SK-N-SH treated with all-trans-retinoic acid at 6 μM for 48 hours (cell line): Measurements from ENCODE around the gene PRKACA.

Source experiments
- ATAC-seq: fragments of 200-7000 bp; cut with Tn5 transposase; 3 replicates; pipeline ENCODE4 v1.9.1; 2020; ENCODE audit warnings: mild to moderate bottlenecking, moderate library complexity
- ARNTL ChIP-seq: fragments of 450-650 bp; formaldehyde crosslinking; IDR thresholded peaks from 2 replicates; pipeline ENCODE4 v1.5.0; 2020; ENCODE audit warnings: low read depth, mild to moderate bottlenecking, moderate library complexity, borderline replicate concordance
- CSDC2 ChIP-seq: fragments of 250-450 bp; sonication (Bioruptor Pico); IDR thresholded peaks from 2 replicates; pipeline ENCODE4 v1.5.0; 2020; ENCODE audit warnings: mild to moderate bottlenecking, moderate library complexity
- CSRNP3 ChIP-seq: fragments of 250-450 bp; sonication (Bioruptor Pico); IDR thresholded peaks from 2 replicates; pipeline ENCODE4 v1.5.1; 2021; ENCODE audit warnings: mild to moderate bottlenecking, moderate library complexity
- GLIS3 ChIP-seq: fragments of 250-450 bp; sonication (Bioruptor Pico); IDR thresholded peaks from 2 replicates; pipeline ENCODE4 v1.5.0; 2020; ENCODE audit warnings: mild to moderate bottlenecking, moderate library complexity
- ISL1 ChIP-seq: fragments of 250-450 bp; sonication (Bioruptor Pico); IDR thresholded peaks from 2 replicates; pipeline ENCODE4 v2.1.2; 2022; ENCODE audit warnings: mild to moderate bottlenecking, moderate library complexity
- OSR1 ChIP-seq: fragments of 250-450 bp; sonication (Bioruptor Pico); IDR thresholded peaks from 2 replicates; pipeline ENCODE4 v1.8.0; 2022; ENCODE audit warnings: moderate library complexity, mild to moderate bottlenecking, inconsistent platforms
- PATZ1 ChIP-seq: fragments of 250-450 bp; sonication (Bioruptor Pico); IDR thresholded peaks from 2 replicates; pipeline ENCODE4 v1.8.0; 2020; ENCODE audit warnings: mild to moderate bottlenecking, moderate library complexity, borderline replicate concordance
- POU6F1 ChIP-seq: fragments of 250-450 bp; sonication (Bioruptor Pico); IDR thresholded peaks from 2 replicates; pipeline ENCODE4 v1.8.0; 2021; ENCODE audit warnings: low read depth, mild to moderate bottlenecking, moderate library complexity, borderline replicate concordance
- PPARA ChIP-seq: fragments of 250-450 bp; sonication (Bioruptor Pico); IDR thresholded peaks from 2 replicates; pipeline ENCODE4 v1.5.0; 2020; ENCODE audit warnings: mild to moderate bottlenecking, borderline replicate concordance
- SNAI2 ChIP-seq: fragments of 250-450 bp; sonication (Bioruptor Pico); IDR thresholded peaks from 2 replicates; pipeline ENCODE4 v1.5.0; 2020; ENCODE audit warnings: mild to moderate bottlenecking, moderate library complexity
- TCF4 ChIP-seq: fragments of 250-450 bp; sonication (Bioruptor Pico); IDR thresholded peaks from 2 replicates; pipeline ENCODE4 v1.8.0; 2021; ENCODE audit warnings: mild to moderate bottlenecking, moderate library complexity, borderline replicate concordance
- TOX ChIP-seq: fragments of 250-450 bp; sonication (Bioruptor Pico); IDR thresholded peaks from 2 replicates; pipeline ENCODE4 v1.8.0; 2021; ENCODE audit warnings: mild to moderate bottlenecking, moderate library complexity, borderline replicate concordance
- ZC3H10 ChIP-seq: fragments of 250-450 bp; sonication (Bioruptor Pico); IDR thresholded peaks from 2 replicates; pipeline ENCODE4 v1.5.1; 2021; ENCODE audit warnings: mild to moderate bottlenecking, moderate library complexity
- ZFP3 ChIP-seq: fragments of 250-450 bp; sonication (Bioruptor Pico); IDR thresholded peaks from 2 replicates; pipeline ENCODE4 v1.5.0; 2020; ENCODE audit warnings: mild to moderate bottlenecking, moderate library complexity
- ZNF8 ChIP-seq: fragments of 450-650 bp; formaldehyde crosslinking; IDR thresholded peaks from 2 replicates; pipeline ENCODE4 v1.5.0; 2020; ENCODE audit warnings: mild to moderate bottlenecking, moderate library complexity
- TF ChIP-seq, protein P1 (sequence below): fragments of 250-450 bp; sonication (Bioruptor Pico); IDR thresholded peaks from 2 replicates; pipeline ENCODE4 v1.5.0; 2020; ENCODE audit warnings: mild to moderate bottlenecking, moderate library complexity
- TF ChIP-seq, protein P2 (sequence below): fragments of 250-450 bp; sonication (Bioruptor Pico); IDR thresholded peaks from 2 replicates; pipeline ENCODE4 v1.5.1; 2020; ENCODE audit warnings: low read depth, mild to moderate bottlenecking, moderate library complexity

PRKACA gene

GRCh38 chr19:14091081-14091812 is 26.3 kb downstream of the PRKACA start:
- TF ChIP-seq, protein P1, sequence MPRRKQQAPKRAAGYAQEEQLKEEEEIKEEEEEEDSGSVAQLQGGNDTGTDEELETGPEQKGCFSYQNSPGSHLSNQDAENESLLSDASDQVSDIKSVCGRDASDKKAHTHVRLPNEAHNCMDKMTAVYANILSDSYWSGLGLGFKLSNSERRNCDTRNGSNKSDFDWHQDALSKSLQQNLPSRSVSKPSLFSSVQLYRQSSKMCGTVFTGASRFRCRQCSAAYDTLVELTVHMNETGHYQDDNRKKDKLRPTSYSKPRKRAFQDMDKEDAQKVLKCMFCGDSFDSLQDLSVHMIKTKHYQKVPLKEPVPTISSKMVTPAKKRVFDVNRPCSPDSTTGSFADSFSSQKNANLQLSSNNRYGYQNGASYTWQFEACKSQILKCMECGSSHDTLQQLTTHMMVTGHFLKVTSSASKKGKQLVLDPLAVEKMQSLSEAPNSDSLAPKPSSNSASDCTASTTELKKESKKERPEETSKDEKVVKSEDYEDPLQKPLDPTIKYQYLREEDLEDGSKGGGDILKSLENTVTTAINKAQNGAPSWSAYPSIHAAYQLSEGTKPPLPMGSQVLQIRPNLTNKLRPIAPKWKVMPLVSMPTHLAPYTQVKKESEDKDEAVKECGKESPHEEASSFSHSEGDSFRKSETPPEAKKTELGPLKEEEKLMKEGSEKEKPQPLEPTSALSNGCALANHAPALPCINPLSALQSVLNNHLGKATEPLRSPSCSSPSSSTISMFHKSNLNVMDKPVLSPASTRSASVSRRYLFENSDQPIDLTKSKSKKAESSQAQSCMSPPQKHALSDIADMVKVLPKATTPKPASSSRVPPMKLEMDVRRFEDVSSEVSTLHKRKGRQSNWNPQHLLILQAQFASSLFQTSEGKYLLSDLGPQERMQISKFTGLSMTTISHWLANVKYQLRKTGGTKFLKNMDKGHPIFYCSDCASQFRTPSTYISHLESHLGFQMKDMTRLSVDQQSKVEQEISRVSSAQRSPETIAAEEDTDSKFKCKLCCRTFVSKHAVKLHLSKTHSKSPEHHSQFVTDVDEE, result no peak
- no peak for TF ChIP-seq PPARA
- no peak for TF ChIP-seq CSDC2 (CRISPR knock-in tag)
- no peak; the same call in 1 of the 2 replicates for TF ChIP-seq PATZ1 (CRISPR knock-in tag)
- TF ChIP-seq TCF4 (CRISPR knock-in tag), result no peak
- TF ChIP-seq CSRNP3, result no peak
- no peak for TF ChIP-seq ARNTL
- TF ChIP-seq OSR1 (CRISPR knock-in tag), result no peak
- no peak for TF ChIP-seq SNAI2 (CRISPR knock-in tag)
- TF ChIP-seq TOX (CRISPR knock-in tag), result no peak
- no peak for TF ChIP-seq ZC3H10 (CRISPR knock-in tag)
- TF ChIP-seq ZNF8 (CRISPR knock-in tag), result no peak
- TF ChIP-seq ZFP3 (CRISPR knock-in tag), result no peak
- TF ChIP-seq ISL1, result no peak
- ATAC-seq, result peak; percentile 76

GRCh38 chr19:14090509-14091080 is 27.0 kb downstream of the PRKACA start, which contains the start of gene SAMD1:
Gene SAMD1 (minus strand): TSS chr19:14090751.
- no peak for TF ChIP-seq PATZ1 (CRISPR knock-in tag)
- TF ChIP-seq POU6F1, result no peak
- TF ChIP-seq, protein P1, result no peak
- TF ChIP-seq CSDC2 (CRISPR knock-in tag), result no peak
- TF ChIP-seq, protein P2, sequence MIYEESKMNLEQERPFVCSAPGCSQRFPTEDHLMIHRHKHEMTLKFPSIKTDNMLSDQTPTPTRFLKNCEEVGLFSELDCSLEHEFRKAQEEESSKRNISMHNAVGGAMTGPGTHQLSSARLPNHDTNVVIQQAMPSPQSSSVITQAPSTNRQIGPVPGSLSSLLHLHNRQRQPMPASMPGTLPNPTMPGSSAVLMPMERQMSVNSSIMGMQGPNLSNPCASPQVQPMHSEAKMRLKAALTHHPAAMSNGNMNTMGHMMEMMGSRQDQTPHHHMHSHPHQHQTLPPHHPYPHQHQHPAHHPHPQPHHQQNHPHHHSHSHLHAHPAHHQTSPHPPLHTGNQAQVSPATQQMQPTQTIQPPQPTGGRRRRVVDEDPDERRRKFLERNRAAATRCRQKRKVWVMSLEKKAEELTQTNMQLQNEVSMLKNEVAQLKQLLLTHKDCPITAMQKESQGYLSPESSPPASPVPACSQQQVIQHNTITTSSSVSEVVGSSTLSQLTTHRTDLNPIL (CRISPR knock-in tag), result no peak
- TF ChIP-seq OSR1 (CRISPR knock-in tag), result no peak
- TF ChIP-seq GLIS3 (CRISPR knock-in tag), result no peak
- TF ChIP-seq PPARA, result no peak
- TF ChIP-seq CSRNP3, result no peak
- TF ChIP-seq ZFP3 (CRISPR knock-in tag), result no peak
- ATAC-seq, result peak; percentile 23
